Body of pancreas (tissue), 4 donors: Measurements from ENCODE around the gene SERPINH1. TPM values are rescaled to one million over a fixed set of nuclear protein-coding genes. Genes with fewer than 3 reads are reported as not detected.

Experiments
- ATAC-seq: fragments of 150-250 bp; one replicate; pipeline ENCODE4 v1.9.1; 2016
- DNase-seq, 4 donors: peaks; one replicate each; pipeline ENCODE4 v3.0.0-alpha.2; 2019
- H3K27ac ChIP-seq, 4 donors: fragments of 200-600 bp; sonication (generic); 1 replicate in 3 of 4; 2 replicates in 1 of 4; pipeline versions ENCODE4 v1.5.1 to v1.6.1; 2016 to 2019; ENCODE audit warnings: mild to moderate bottlenecking in 1 of 4, mixed read lengths in 1 of 4, moderate library complexity in 1 of 4
- H3K27me3 ChIP-seq, 2 donors: fragments of 200-600 bp; sonication (generic); one replicate each; pipeline ENCODE4 v1.6.0; 2016; ENCODE audit warnings: mild to moderate bottlenecking in 1 of 2
- H3K36me3 ChIP-seq, 2 donors: fragments of 200-600 bp; sonication (generic); replicated peaks in 1 of 2; 2 replicates each; pipeline ENCODE4 v1.5.1; 2016; ENCODE audit warnings: low read depth in 2 of 2; ENCODE audit not compliant: insufficient read depth in 1 of 2
- H3K4me1 ChIP-seq: fragments of 200-600 bp; sonication (generic); one replicate; pipeline ENCODE4 v1.6.0; 2016
- H3K4me3 ChIP-seq, 2 donors: fragments of 200-600 bp; sonication (generic); 1 replicate in 1 of 2; 2 replicates in 1 of 2; pipeline ENCODE4 v1.5.1; 2016 to 2019
- H3K9me3 ChIP-seq, 3 donors: fragments of 200-600 bp; sonication (generic); 1 replicate in 2 of 3; 2 replicates in 1 of 3; pipeline ENCODE4 v1.5.1; 2016
- CTCF ChIP-seq, 7 experiments: fragments of 450-650 bp in 4 of 7; fragments of 200-600 bp in 3 of 7; sonication (generic) in 3 of 7; IDR thresholded peaks; one replicate each; pipeline ENCODE4 v1.5.1; 2016 to 2019; ENCODE audit warnings: antibody characterized with exemption in 7 of 7
- POLR2A ChIP-seq, 3 donors: fragments of 450-650 bp; IDR thresholded peaks; one replicate each; pipeline ENCODE4 v1.6.1; 2016; ENCODE audit warnings: antibody characterized with exemption in 3 of 3, mild to moderate bottlenecking in 2 of 3
- WGBS, 2 donors: methylation state at CpG; one replicate each; pipeline ENCODE4 v1.1.5; 2017; 5-methylcytosine and 5-hydroxymethylcytosine counted together
- intact Hi-C: fragments of 100-400 bp; cut with DNase I; formaldehyde crosslinking; loops from one replicate; pipeline ENCODE4 v1.15.1; 2023
- total RNA-seq, 2 donors: library from RNA; depleted of rRNA; stranded (reverse); fragments of >200 nt; gene quantifications; one replicate each; pipeline ENCODE4 v1.1.0, GENCODE V29; 2016

The SERPINH1 gene
- total RNA-seq, 2 donors from 2014 or later, result 78.3 to 166 TPM

- no peaks in the 10 kb centered on the region for H3K36me3 ChIP-seq
- H3K9me3 ChIP-seq, result no peaks in the 10 kb centered on the region
- ATAC-seq (no peak), DNase-seq (no peak)
- H3K4me1 ChIP-seq, result peaks cover 15% of the 10 kb centered on the region
- no peaks in the 10 kb centered on the region for H3K27me3 ChIP-seq
- WGBS, 2 donors, result 82 to 84% methylated on average over 6 of the region's 6 CpGs
- intact Hi-C loops, result no loop called here
- no peak for TF ChIP-seq CTCF (IDR thresholded peaks at IDR 0.05)
- no peak for TF ChIP-seq POLR2A (IDR thresholded peaks at IDR 0.05)
- H3K4me3 ChIP-seq, result no peak overlapping the region
- H3K27ac ChIP-seq, result no peak overlapping the region
Measured at GRCh38 chr11:75591966-75592365, 29.9 kb downstream of the SERPINH1 start.

- WGBS, 2 donors, result 35 to 41% methylated on average over 2 of the region's 2 CpGs
- DNase-seq (peak in 2 of 4 donors; percentile 22 to 32), ATAC-seq (no peak)
Measured at GRCh38 chr11:75592715-75593114, 30.7 kb downstream of the SERPINH1 start.

GRCh38 chr11:75593286-75593915 lies 31.3 kb downstream of the SERPINH1 start:
- Histone ChIP-seq H3K27ac (no peak overlapping the region), H3K9me3 (no peaks in the 10 kb centered on the region), H3K4me3 (no peak overlapping the region), H3K27me3 (no peaks in the 10 kb centered on the region), H3K36me3 (no peaks in the 10 kb centered on the region), H3K4me1 (peaks cover 12% of the 10 kb centered on the region)
- DNase-seq (no peak), ATAC-seq (no peak)
- intact Hi-C loops, result no loop called here
- no peak for TF ChIP-seq CTCF (IDR thresholded peaks at IDR 0.05)
- no peak for TF ChIP-seq POLR2A (IDR thresholded peaks at IDR 0.05)
- 38 to 64% methylated on average over 2 of the region's 2 CpGs for WGBS, 2 donors

More at GRCh38 chr11:75592715-75593114, 30.7 kb downstream of the SERPINH1 start:
- peak overlapping the region in 1 of 4 donors; percentile 13 for H3K27ac ChIP-seq
- H3K4me1 ChIP-seq, result peaks cover 15% of the 10 kb centered on the region
- TF ChIP-seq CTCF (IDR thresholded peaks at IDR 0.05) (no peak), POLR2A (IDR thresholded peaks at IDR 0.05) (no peak)
- no peaks in the 10 kb centered on the region for H3K9me3 ChIP-seq
- H3K36me3 ChIP-seq, result no peaks in the 10 kb centered on the region
- H3K27me3 ChIP-seq, result no peaks in the 10 kb centered on the region
- intact Hi-C loops, result no loop called here
- no peak overlapping the region for H3K4me3 ChIP-seq

GRCh38 chr11:75594211-75594610 lies 32.2 kb downstream of the SERPINH1 start:
- no peak for ATAC-seq
- intact Hi-C loops, result no loop called here
- Histone ChIP-seq H3K4me3 (no peak overlapping the region), H3K4me1 (peaks cover 12% of the 10 kb centered on the region), H3K36me3 (no peaks in the 10 kb centered on the region), H3K9me3 (no peaks in the 10 kb centered on the region), H3K27ac (no peak overlapping the region), H3K27me3 (no peaks in the 10 kb centered on the region)
- 89 to 92% methylated on average over 6 of the region's 6 CpGs for WGBS, 2 donors
- no peak for DNase-seq
- TF ChIP-seq CTCF (IDR thresholded peaks at IDR 0.05), result no peak
- TF ChIP-seq POLR2A (IDR thresholded peaks at IDR 0.05), result no peak

- Histone ChIP-seq H3K9me3 (no peaks in the 10 kb centered on the region), H3K36me3 (no peaks in the 10 kb centered on the region), H3K4me3 (no peak overlapping the region), H3K4me1 (peaks cover 12% of the 10 kb centered on the region), H3K27ac (no peak overlapping the region), H3K27me3 (no peaks in the 10 kb centered on the region)
- no peak for TF ChIP-seq POLR2A (IDR thresholded peaks at IDR 0.05)
- no peak for TF ChIP-seq CTCF (IDR thresholded peaks at IDR 0.05)
- intact Hi-C loops, result no loop called here
- ATAC-seq, result no peak
- DNase-seq, result no peak
- 86 to 89% methylated on average over 2 of the region's 2 CpGs for WGBS, 2 donors
Measured at GRCh38 chr11:75595429-75595828, 33.4 kb downstream of the SERPINH1 start.
